GM21423 (cell line): ENCODE measurements around the gene LOC128125822.
"Not testable (repeated sequence)": the region's sequence is repeated elsewhere in the genome, so short reads cannot be mapped to it uniquely, and the experiment has no call there.

Experiments
- ATAC-seq: cut with Tn5 transposase; IDR thresholded peaks from one replicate; pipeline ENCODE4 v1.9.1; 2021; ENCODE audit warnings: mild to moderate bottlenecking, moderate library complexity; ENCODE audit not compliant: unreplicated experiment

Gene LOC128125822

DNA sequence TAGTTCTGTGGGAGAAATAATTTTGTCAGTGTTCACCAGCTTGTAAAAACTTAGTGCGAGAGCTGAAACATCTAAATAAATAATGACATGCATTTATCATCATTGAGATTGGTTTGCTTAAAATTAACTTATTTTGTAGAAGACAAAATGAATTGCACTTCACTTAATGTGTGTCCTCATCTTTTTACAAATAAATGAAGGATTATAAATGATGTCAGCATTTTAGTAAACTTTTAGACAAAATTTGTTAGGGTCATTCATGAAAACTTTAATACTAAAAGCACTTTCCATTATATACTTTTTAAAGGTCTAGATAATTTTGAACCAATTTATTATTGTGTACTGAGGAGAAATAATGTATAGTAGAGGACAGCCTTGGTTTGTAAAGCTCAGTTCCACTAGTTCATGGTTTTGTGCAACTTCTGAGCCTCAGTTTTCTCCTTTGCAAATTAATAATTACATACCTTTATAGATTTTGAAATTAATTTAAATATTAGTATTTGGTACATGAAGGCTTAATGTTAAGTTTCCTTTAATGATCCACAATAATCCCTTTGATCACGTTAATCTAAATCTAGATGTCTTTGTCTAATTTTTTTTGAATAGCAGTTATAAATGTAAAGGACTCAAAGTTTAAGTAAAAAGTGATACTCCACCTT, 9.2 kb downstream of the LOC128125822 start:
- ATAC-seq = no peak

DNA sequence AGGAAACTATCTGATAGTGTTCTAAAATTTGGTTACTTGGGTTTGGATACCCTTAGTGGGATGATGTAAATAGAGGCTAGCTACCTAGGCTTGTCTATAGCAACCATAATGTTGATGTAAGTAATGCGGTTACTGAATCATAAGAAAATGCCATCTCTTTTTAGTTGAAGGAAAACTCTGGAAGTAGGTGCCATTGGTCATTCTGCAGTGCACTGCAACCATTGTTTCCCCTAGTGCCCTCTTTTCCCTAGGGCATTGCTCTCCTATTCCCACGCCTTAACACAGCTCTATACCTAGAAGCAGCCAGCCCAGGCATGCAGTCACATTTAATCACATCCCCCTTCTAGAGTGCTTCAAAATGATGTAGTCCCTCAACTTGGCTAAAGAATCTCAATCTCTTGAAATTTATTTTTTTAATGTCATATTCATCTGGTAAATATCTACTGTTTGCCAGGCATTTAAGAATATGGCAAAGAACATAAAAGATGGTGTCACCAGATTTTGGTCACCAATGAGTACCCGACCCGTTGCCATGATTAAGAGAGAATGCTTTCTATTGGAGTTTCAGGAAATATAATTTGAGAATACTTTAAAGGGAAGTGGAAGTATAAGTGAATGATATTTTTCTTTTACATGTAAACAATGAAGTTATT, 10.4 kb downstream of the LOC128125822 start:
- no peak for ATAC-seq

GRCh38 chr6:63584125-63584514, 11.8 kb downstream of the LOC128125822 start:
- no peak for ATAC-seq

GRCh38 chr6:63584566-63584965, 12.3 kb downstream of the LOC128125822 start:
- no peak for ATAC-seq

DNA sequence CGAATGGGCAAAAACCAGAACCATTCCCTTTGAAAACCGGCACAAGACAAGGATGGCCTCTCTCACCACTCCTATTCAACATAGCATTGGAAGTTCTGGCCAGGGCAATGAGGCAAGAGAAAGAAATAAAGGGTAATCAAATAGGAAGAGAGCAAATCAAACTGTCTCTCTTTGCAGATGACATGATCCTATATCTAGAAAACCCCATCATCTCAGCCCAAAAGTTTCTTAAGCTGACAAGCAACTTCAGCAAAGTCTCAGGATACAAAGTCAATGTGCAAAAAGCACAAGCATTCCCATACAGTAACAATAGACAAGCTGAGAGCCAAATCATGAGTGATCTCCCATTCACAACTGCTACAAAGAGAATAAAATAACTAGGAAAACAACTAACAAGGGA, 13.4 kb downstream of the LOC128125822 start:
- not testable (repeated sequence) for ATAC-seq

GRCh38 chr6:63589952-63590411, 17.7 kb downstream of the LOC128125822 start:
- ATAC-seq = no peak

GRCh38 chr6:63592886-63593285, 20.6 kb downstream of the LOC128125822 start:
- ATAC-seq = no peak

- no peak for ATAC-seq
These were observed 25.1 kb downstream of the LOC128125822 start for GRCh38 chr6:63597141-63598048.

- ATAC-seq = peak; percentile 100
These were observed 26.1 kb downstream of the LOC128125822 start for GRCh38 chr6:63598049-63599036.

DNA sequence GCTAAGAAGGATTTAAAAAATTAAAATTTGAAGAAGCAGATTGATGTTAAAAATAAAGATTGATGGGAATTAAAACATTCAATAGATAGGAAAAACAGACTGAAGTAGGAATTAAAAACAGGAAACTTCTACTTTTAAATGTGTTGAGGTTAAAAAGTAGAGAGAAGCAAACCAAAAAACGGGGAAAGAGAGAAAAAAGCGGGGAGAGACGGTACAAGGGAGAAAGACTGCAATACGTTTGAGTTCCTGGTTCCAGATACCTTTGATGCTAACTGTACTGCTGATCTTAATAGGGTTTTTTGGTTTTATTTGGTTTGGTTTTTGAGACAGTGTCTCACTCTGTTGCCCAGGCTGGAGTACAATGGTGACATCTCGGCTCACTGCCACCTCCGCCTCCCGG, 27.0 kb downstream of the LOC128125822 start:
- ATAC-seq = no peak

GRCh38 chr6:63600136-63600535, 27.9 kb downstream of the LOC128125822 start:
- no peak for ATAC-seq

GRCh38 chr6:63609231-63609630, 37.0 kb downstream of the LOC128125822 start:
- no peak for ATAC-seq

- no peak for ATAC-seq
These were observed 38.7 kb downstream of the LOC128125822 start for GRCh38 chr6:63610944-63611343.

- ATAC-seq = no peak
These were observed 39.3 kb downstream of the LOC128125822 start for GRCh38 chr6:63611560-63611959.

DNA sequence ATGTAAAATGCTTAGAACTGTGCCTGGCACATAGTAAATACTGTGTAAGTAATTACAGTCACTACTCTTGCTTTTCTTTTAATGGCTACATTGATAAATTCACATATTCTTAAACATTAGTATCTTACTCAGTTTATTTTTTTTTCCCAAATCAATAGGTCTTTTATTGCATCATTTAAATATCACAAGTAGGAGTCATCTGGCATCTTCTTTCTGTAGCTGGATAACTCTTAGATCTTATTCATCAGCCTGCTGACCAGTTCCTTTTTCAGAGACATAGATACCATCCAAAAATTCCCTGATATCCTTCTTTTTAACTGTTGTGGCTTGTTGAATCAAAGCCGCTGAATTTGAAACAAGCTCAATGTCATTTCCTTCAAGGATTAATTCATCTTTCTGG, 43.3 kb downstream of the LOC128125822 start:
- ATAC-seq = no peak
